Activated T-cell treated with anti-CD3 and anti-CD28 coated beads for 24 hours (primary cell): ENCODE results near the gene PPP1R37.
"Not testable (repeated sequence)": the region's sequence is repeated elsewhere in the genome, so short reads cannot be mapped to it uniquely, and the experiment has no call there.

Experiments used
- DNase-seq: peaks from one replicate; pipeline ENCODE4 v3.0.0-alpha.2; 2020; ENCODE audit warnings: low read depth

The PPP1R37 gene

DNA sequence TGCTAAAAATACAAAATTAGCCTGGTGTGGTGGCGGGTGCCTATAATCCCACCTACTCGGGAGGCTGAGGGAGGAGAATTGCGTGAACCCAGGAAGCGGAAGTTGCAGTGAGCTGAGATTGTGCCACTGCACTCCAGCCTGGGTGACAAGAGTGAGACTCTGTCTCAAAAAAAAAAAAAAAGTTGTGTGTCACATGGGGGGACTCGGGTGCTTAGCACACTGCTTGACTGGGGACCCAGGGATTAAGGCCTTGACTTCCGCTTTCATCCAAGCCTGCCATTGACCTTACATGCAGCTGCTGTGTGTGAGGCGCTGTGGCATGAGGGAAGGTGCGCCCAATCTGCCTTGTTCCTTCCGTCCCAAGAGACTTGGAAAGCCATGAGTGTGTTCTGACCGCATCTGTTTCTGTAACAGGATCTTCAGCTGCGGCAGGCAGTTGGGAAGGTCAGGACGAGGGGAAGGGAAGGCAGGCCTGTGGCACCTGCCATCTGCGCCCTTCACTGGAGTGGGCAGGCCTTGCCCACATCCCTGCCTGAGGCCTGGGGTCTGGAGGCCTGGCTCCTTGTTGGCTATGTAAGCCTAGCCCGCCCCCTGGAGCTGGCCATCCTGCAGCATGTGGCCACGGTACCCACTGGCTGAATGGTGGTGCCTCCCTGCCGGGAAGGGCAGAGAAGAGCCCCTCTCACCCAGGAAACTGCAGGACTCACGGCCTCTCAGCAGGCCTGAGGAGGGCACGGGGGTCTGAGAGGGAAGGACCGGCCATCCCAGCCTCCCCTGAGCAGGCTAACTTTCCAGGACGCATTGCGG lies 23.0 kb downstream of the PPP1R37 start:
- no peak for DNase-seq

DNA sequence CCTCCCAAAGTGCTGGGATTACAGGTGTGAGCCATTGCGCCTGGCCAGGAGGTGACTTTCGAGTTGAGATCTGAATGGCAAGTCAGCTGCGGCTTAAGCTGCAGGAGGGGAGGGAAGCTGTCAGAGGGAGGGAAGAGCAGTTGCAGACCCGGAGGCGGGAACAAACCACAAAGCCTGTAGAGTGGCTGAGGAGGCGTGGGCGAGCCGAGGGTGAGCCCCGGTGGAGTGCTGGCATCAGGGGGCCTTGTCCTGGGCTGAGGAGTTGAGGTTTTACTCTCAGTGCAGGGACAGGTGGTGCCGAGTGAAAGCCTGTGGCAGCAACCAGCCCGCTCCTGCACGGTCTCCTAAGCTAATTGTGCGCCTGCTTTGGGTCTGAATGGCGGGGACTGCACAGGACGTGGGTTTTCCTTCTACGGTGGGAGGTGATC lies 24.2 kb downstream of the PPP1R37 start:
- DNase-seq, result peak; percentile 55

- no peak for DNase-seq
Measured at GRCh38 chr19:45117671-45118070, 24.7 kb downstream of the PPP1R37 start.

DNA sequence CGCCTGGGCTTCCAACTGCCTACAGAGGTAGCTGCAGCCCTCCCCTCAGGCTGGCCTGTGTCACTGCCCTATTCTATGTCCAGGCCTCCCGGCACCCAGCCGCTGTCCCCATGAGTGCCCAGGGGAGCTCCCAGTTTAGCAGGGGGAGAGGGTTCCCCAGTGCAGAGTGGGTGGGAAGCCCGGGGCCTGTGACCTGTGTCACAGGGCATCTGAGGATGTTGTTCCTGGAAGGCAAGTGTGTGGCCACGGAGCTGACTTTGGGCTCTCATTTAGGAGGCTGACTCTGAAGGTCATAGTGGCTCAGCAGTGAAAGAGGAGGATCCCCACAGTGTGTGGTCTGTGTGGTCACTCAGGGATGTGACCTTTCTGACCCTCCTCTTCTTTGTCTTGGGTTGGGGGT lies 25.1 kb downstream of the PPP1R37 start:
- DNase-seq, result no peak

GRCh38 chr19:45118591-45119355 lies 25.8 kb downstream of the PPP1R37 start:
- not testable (repeated sequence) for DNase-seq

- DNase-seq, result no peak
Measured at GRCh38 chr19:45119582-45119981, 26.6 kb downstream of the PPP1R37 start.

DNA sequence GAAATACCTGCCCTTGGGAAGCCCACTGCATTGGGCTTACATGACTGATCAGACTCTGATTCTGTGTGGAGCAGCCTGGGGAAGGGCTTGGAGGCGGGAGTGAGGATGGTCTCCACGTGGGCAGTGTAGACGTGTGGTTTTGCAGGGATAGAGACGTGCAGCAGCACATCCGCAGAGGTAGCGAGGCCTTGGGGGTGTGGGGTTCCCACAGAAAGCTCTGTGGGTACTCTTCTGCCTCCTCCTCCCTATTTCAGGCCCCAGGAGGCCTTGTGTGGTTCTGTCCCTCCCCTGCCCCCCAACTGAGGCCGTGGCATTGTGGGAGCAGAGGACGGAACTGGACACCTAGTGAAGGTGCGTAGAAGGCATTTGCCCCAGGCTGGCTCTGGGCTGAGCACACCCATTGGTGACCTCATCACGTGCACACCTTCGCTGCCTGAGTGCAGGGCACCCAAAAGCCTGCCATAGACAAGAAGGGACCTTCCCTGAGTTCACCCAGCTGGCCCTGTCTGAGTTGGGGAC lies 28.9 kb downstream of the PPP1R37 start:
- DNase-seq, result no peak

- no peak for DNase-seq
Measured at GRCh38 chr19:45122832-45123231, 29.9 kb downstream of the PPP1R37 start.

GRCh38 chr19:45123440-45123850 lies 30.5 kb downstream of the PPP1R37 start:
- no peak for DNase-seq

- DNase-seq, result no peak
Measured at GRCh38 chr19:45124021-45124420, 31.0 kb downstream of the PPP1R37 start.

- no peak for DNase-seq
Measured at GRCh38 chr19:45125360-45125759, 32.4 kb downstream of the PPP1R37 start.

GRCh38 chr19:45125975-45126493 lies 33.1 kb downstream of the PPP1R37 start:
- DNase-seq, result peak; percentile 61

DNA sequence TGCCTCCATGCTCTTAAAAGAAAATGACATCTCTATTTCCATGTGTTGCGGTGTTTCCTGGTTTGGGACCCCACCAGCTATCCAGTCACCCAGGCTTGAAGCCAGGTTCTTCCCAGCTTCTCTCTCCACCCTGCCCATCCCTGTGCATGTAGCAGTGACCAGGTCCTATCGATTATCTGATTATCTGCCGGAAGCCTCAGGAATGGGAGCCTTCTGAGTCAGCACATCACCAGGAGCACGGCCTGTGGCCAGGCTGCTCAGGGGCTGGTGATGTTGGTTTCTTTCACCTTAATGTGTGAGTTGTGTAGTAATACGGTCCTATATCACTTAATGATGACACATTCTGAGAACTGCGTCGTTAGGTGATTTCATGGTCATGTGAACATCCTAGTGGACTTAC lies 33.7 kb downstream of the PPP1R37 start:
- no peak for DNase-seq

GRCh38 chr19:45128146-45128545 lies 35.2 kb downstream of the PPP1R37 start:
- no peak for DNase-seq

DNA sequence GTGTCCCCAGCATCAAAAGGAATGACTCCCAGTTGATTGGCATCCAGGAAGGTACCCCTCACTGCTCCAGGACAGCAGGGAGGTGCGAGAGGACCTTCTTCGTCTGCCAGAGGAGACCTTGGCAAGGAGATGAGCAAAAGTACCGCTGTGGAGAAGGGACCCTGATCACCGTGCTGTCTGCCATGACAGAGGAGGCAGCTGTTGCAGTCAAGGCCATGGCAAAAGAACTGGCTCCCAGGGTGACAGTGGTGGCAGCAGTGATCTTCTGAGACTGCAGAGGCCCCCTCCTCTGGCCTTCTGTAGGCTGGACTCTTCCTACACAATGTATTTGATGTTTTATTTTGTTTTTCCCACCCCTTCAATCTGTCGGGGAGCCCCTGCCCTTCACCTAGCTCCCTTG lies 35.8 kb downstream of the PPP1R37 start:
- DNase-seq, result no peak

DNA sequence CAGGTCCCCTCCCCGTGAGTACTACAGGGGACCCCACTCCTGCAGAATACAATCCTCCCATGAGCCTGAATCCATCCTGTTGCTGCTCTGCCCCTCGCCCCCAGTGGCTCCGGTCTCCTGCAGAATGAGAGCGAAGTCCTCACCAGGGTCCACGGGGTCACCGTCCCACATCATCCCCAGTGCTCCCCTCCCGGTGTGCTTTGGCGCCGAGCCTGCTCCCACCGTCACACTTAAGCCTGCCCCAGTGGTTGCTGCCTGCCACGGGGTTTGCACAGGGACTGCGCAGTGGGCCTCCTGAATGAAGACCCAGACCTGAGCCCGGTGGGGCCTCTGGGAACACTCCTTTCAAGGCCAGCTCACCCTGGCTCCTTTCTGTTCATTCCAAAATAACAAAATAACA lies 37.3 kb downstream of the PPP1R37 start:
- DNase-seq, result no peak

GRCh38 chr19:45130888-45131615 lies 38.1 kb downstream of the PPP1R37 start:
- no peak for DNase-seq

DNA sequence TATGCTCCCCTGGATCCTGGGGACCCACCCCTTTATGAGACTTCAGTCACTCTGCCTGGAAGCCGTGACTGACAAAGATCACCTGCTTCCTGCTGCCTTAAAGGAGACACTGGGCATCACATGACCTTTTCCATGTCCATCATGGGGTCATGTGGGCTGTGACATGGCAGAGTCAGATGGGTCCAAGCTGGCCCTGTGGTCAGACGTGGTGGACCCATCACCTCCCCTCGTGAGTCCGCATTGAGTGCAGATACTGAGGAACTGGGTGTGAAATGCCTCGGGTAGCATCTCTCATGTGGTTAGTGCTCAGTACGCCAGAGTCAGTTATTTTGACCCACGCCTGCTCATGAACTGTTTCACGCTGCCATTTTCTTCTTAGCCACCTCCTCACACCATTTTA lies 40.7 kb downstream of the PPP1R37 start:
- DNase-seq, result no peak

DNA sequence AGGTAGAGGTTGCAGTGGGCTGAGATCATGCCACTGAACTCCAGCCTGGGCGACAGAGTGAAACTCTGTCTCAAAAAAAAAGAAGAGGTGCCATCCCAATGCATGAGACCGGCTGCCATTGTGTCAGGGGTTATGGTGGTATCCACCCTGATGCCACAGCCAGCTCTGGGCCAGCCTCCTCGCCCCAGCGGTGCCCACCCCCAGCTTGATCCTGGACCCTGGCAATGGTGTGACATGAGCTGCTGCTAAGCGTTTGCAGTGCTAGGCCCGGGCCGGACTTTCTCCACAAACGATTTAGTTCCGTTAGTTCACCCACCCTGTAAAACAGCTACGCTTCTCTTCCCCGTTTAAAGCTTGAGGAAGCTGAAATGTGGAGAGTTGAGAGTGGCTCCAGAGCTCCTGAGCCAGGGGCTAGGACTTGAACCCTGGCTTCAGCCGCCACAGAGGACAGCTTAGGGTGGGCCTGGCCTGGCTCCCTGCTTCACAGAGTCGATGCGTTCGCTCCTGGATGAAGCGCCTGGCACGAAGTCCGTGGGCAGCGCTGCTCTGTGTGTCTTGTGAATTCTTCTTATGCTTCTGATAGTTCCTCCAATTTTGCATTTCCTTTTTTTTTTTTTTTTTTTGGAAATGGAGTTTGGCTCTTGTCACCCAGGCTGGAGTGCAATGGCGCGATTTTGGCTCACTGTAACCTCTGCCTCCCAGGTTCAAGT lies 42.4 kb downstream of the PPP1R37 start:
- DNase-seq, result no peak

DNA sequence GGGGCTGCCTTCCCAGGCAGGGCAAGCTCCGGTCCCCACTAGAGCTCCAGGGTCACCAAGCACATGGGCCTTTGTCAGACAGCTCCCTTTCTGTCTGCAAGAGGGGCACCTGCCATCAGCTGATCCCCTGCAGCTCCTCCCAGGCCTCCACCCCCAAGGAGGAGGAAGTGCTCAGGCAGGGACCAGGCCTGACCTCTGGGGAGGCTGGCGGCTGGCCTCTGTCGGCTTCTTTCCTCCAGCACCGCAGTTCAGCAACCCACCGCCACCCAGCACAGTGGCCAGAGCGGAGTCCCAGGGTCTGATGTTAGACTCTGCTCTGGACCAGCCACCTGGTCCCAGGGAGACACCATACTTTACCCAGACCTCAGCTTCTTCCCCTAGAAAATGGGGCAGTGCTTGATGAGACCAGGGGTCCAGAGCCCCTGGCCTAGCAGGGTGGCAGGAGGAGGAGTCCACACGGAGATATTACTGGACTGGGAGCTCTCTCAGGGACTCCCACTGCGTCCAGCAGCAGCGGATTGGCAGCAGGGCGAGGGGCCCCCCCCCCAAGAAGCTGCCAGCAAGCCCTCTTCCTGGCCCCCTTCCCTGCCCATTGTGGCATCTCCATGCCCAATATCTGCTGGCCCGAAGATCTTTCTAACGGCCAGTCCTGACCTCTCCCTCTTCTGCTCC lies 43.7 kb downstream of the PPP1R37 start:
- DNase-seq, result no peak

- no peak for DNase-seq
Measured at GRCh38 chr19:45137179-45137761, 44.3 kb downstream of the PPP1R37 start.
